H1 (cell line): ENCODE data around the gene INTS15. TPM values are rescaled to one million over a fixed set of nuclear protein-coding genes. Genes with fewer than 3 reads are reported as not detected.

Experiments
- EZH2 ChIP-seq: fragments of 200-600 bp; sonication (generic); IDR thresholded peaks from 2 replicates; pipeline ENCODE4 v1.7.1; 2012; ENCODE audit warnings: low read depth, mild to moderate bottlenecking, moderate library complexity, low read length, inconsistent platforms; ENCODE audit not compliant: severe bottlenecking
- RBBP5 ChIP-seq: IDR thresholded peaks from 2 replicates; pipeline ENCODE4 v1.7.1; 2012; ENCODE audit warnings: low read depth, mild to moderate bottlenecking, inconsistent platforms, low read length, moderate library complexity, borderline replicate concordance
- RFX5 ChIP-seq: IDR thresholded peaks from 2 replicates; pipeline ENCODE4 v1.6.1; 2011; ENCODE audit warnings: low read depth, low read length, improper control_type of control experiment, borderline replicate concordance
- polyA plus RNA-seq, 7 experiments: library from polyadenylated mRNA; depleted of rRNA in 3 of 7; stranded (reverse) in 5 of 7; unstranded in 2 of 7; fragments of >200 nt in 5 of 7; fragments of 200-250 nt in 2 of 7; gene quantifications; 1 replicate in 5 of 7; 2 replicates in 1 of 7; 4 replicates in 1 of 7; pipeline versions ENCODE4 v1.2.1 to v1.2.3, GENCODE V29; 2011 to 2013; ENCODE audit warnings: missing spikeins in 2 of 7, mixed read lengths in 2 of 7
- total RNA-seq: library from RNA; stranded (reverse); fragmentation: NEBNext Ultra II Directional; extraction: Animal tissue kit (Norgen Biotek cat#: 25700); gene quantifications from 2 replicates; pipeline ENCODE4 v1.2.1, GENCODE V29; 2021
- TF ChIP-seq, protein P1 (sequence below): IDR thresholded peaks from 2 replicates; pipeline ENCODE4 v1.6.1; 2012; ENCODE audit warnings: low read length, inconsistent platforms
- TF ChIP-seq, protein P2 (sequence below): IDR thresholded peaks from 2 replicates; pipeline ENCODE4 v1.6.1; 2012; ENCODE audit warnings: inconsistent platforms

The INTS15 gene
- total and polyA plus RNA-seq, 2 of the 8 experiments (the other 6 are each of a cell fraction or from before 2014, with no cell fraction given) = 23.0 to 25.7 TPM

DNA sequence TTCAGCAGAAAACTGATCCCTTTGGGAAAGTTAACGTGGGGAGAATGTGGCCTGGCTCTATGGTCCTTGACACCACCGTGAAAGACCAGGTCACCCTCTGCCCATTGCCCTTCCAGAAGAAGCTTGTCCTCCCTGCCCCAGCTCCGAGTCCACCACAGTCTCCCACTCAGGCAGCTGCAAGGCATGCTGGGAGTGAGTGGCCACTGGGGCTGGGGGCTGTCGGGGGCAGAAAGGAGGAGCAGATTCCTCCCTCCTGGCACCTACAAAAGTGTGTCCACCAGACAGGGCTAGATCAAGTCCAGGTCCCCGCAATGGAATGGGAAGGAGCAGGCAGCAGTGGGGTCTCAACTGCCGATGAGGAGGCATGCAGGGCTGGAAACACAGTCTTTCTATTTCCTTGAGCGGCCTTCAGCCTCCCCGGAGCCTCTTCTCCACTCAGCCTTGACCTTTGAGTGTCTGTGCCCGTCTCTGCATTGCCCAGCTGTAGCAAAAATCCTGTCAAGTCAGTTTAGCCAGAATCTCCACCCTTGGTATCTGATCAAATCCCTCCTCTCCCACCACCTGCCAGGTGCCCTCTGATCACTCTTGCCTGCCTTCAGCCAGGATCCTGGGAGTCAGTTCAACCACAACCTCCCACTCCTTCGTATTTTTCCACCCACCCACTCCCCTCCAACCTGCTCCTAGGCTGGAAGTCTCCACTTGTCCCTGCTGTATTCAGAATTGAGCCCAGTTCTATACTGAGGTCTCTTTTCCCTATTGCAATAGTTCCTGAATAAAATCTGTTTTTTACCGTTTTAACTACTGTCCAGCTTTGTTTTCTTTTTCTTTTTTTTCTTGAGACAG is 40.4 kb downstream of the INTS15 start (continued):
- TF ChIP-seq, protein P1, sequence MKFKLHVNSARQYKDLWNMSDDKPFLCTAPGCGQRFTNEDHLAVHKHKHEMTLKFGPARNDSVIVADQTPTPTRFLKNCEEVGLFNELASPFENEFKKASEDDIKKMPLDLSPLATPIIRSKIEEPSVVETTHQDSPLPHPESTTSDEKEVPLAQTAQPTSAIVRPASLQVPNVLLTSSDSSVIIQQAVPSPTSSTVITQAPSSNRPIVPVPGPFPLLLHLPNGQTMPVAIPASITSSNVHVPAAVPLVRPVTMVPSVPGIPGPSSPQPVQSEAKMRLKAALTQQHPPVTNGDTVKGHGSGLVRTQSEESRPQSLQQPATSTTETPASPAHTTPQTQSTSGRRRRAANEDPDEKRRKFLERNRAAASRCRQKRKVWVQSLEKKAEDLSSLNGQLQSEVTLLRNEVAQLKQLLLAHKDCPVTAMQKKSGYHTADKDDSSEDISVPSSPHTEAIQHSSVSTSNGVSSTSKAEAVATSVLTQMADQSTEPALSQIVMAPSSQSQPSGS = no peak
- TF ChIP-seq, protein P2, sequence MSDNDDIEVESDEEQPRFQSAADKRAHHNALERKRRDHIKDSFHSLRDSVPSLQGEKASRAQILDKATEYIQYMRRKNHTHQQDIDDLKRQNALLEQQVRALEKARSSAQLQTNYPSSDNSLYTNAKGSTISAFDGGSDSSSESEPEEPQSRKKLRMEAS = no peak
- TF ChIP-seq RBBP5 (no peak), EZH2 (no peak), RFX5 (no peak)
- TF ChIP-seq, all 59 proteins: peak for 0
